B cell (primary cell): Measurements from ENCODE around the gene TRIP4. TPM values are rescaled to one million over a fixed set of nuclear protein-coding genes. Genes with fewer than 3 reads are reported as not detected.

Experiments used
- ATAC-seq: fragments of 200-7000 bp; cut with Tn5 transposase; one replicate; pipeline ENCODE4 v1.10.0; 2021; ENCODE audit warnings: low read depth, mild to moderate bottlenecking, moderate number of reproducible peaks, moderate library complexity
- CTCF ChIA-PET: fragments of 350-600 bp; sonication (Branson Sonifier 250); formaldehyde crosslinking; loops from one replicate; lab custom pipeline; 2021; ENCODE audit warnings: antibody characterized with exemption, inconsistent platforms; lab: Charles Lee
- POLR2A ChIA-PET: fragments of 350-600 bp; sonication (Branson Sonifier 250); formaldehyde crosslinking; loops from one replicate; lab custom pipeline; 2021; ENCODE audit warnings: antibody characterized with exemption; lab: Charles Lee
- DNase-seq: peaks from one replicate; pipeline ENCODE4 v3.0.0; 2013
- H2AFZ ChIP-seq: 2 replicates; pipeline ENCODE4 v1.6.1; 2012; ENCODE audit warnings: mild to moderate bottlenecking, low read depth, low read length; ENCODE audit not compliant: insufficient read depth, poor library complexity, severe bottlenecking
- H3K27ac ChIP-seq, 2 donors: 1 replicate in 1 of 2; 2 replicates in 1 of 2; pipeline ENCODE4 v1.5.1; 2012 to 2013; ENCODE audit warnings: low read length in 2 of 2, mild to moderate bottlenecking in 2 of 2, moderate library complexity in 1 of 2
- H3K27me3 ChIP-seq, 4 experiments: fragments of 200-600 bp in 1 of 4; sonication (generic) in 1 of 4; replicated peaks in 1 of 4; 1 replicate in 2 of 4; 2 replicates in 2 of 4; pipeline versions ENCODE4 v1.6.1 to v1.7.0; 2013 to 2016; ENCODE audit warnings: low read length in 3 of 4, mild to moderate bottlenecking in 2 of 4, mixed read lengths in 1 of 4, moderate library complexity in 1 of 4; ENCODE audit not compliant: insufficient read depth in 4 of 4, control insufficient read depth in 3 of 4; ENCODE audit errors: control extremely low read depth in 1 of 4
- H3K36me3 ChIP-seq, 2 experiments: replicated peaks in 1 of 2; 1 replicate in 1 of 2; 2 replicates in 1 of 2; pipeline versions ENCODE4 v1.6.1 to v1.7.1; 2013; ENCODE audit warnings: low read length in 1 of 2; ENCODE audit not compliant: insufficient read depth in 2 of 2, control insufficient read depth in 1 of 2; ENCODE audit errors: control extremely low read depth in 1 of 2, extremely low read depth in 1 of 2
- H3K4me1 ChIP-seq, 2 donors: fragments of 200-600 bp in 1 of 2; sonication (generic) in 1 of 2; 1 replicate in 1 of 2; 2 replicates in 1 of 2; pipeline versions ENCODE4 v1.5.1 to v1.6.1; 2013 to 2017; ENCODE audit warnings: low read length in 2 of 2; ENCODE audit not compliant: control insufficient read depth in 2 of 2, insufficient read depth in 2 of 2
- H3K4me2 ChIP-seq: replicated peaks from 2 replicates; pipeline ENCODE3; 2012; ENCODE audit warnings: mild to moderate bottlenecking, low read depth, low read length; ENCODE audit not compliant: poor library complexity, severe bottlenecking
- H3K4me3 ChIP-seq, 5 experiments: fragments of 200-600 bp in 1 of 5; sonication (generic) in 1 of 5; 1 replicate in 3 of 5; 2 replicates in 2 of 5; pipeline versions ENCODE4 v1.5.1 to v1.7.0; 2011 to 2016; ENCODE audit warnings: low read length in 4 of 5, mild to moderate bottlenecking in 4 of 5, low read depth in 2 of 5, control low read depth in 1 of 5, moderate library complexity in 1 of 5; ENCODE audit not compliant: insufficient read depth in 1 of 5; ENCODE audit errors: control extremely low read depth in 1 of 5, extremely low read depth in 1 of 5
- H3K79me2 ChIP-seq: fragments of 200-600 bp; sonication (generic); one replicate; pipeline ENCODE4 v1.6.0; 2016; ENCODE audit warnings: low read length; ENCODE audit not compliant: control insufficient read depth, insufficient read depth
- H3K9ac ChIP-seq: fragments of 200-600 bp; sonication (generic); 2 replicates; pipeline ENCODE4 v1.6.1; 2017; ENCODE audit warnings: mild to moderate bottlenecking, low read length, moderate library complexity
- H3K9me3 ChIP-seq, 3 donors: one replicate each; pipeline versions ENCODE4 v1.6.1 to v1.7.1; 2013; ENCODE audit warnings: low read length in 2 of 3; ENCODE audit not compliant: control insufficient read depth in 2 of 3, insufficient read depth in 1 of 3; ENCODE audit errors: control extremely low read depth in 1 of 3
- H4K20me1 ChIP-seq: 2 replicates; pipeline ENCODE4 v1.6.0; 2012; ENCODE audit warnings: mild to moderate bottlenecking, low read length; ENCODE audit not compliant: insufficient read depth, control insufficient read depth, poor library complexity, severe bottlenecking
- H3K27ac Mint-ChIP-seq: one replicate; pipeline ENCODE4 v1.8.0; 2021; ENCODE audit warnings: mixed read lengths
- H3K27me3 Mint-ChIP-seq: one replicate; pipeline ENCODE4 v1.8.0; 2021; ENCODE audit warnings: mixed read lengths
- H3K4me1 Mint-ChIP-seq: one replicate; pipeline ENCODE4 v1.8.0; 2021; ENCODE audit warnings: mixed read lengths
- H3K4me3 Mint-ChIP-seq: one replicate; pipeline ENCODE4 v1.8.0; 2021; ENCODE audit warnings: mixed read lengths
- H3K9me3 Mint-ChIP-seq: one replicate; pipeline ENCODE4 v1.8.0; 2022; ENCODE audit warnings: mixed read lengths; ENCODE audit not compliant: insufficient read depth
- CTCF ChIP-seq: fragments of 200-600 bp; IDR thresholded peaks from one replicate; pipeline ENCODE4 v1.8.0; 2022; ENCODE audit warnings: antibody characterized with exemption, mild to moderate bottlenecking
- EZH2 ChIP-seq: IDR thresholded peaks from 2 replicates; pipeline ENCODE4 v1.6.1; 2012; ENCODE audit warnings: borderline replicate concordance, low read depth, mild to moderate bottlenecking, moderate library complexity, low read length; ENCODE audit not compliant: insufficient read depth, poor library complexity, severe bottlenecking
- WGBS: methylation state at CpG from one replicate; pipeline ENCODE4 v1.1.5; 2013; ENCODE audit warnings: missing lambda C conversion rate; ENCODE audit not compliant: insufficient coverage; 5-methylcytosine and 5-hydroxymethylcytosine counted together
- intact Hi-C: fragments of 100-400 bp; cut with micrococcal nuclease; formaldehyde crosslinking; loops from one replicate; pipeline ENCODE4 v1.10.0; 2022
- polyA plus RNA-seq: library from polyadenylated mRNA; depleted of rRNA; stranded (reverse); fragments of >200 nt; gene quantifications from 2 replicates; pipeline ENCODE4 v1.2.3, GENCODE V29; 2012
- total RNA-seq, 2 donors: library from RNA; stranded (reverse); fragments of 120-200 nt in 1 of 2; gene quantifications; 1 replicate in 1 of 2; 2 replicates in 1 of 2; pipeline versions ENCODE4 v1.2.3 to v1.2.4, GENCODE V29; 2013 to 2022

Gene TRIP4
- total and polyA plus RNA-seq, 2 donors (not counting 1 experiment from before 2014, with no cell fraction given), result 13.7 to 38.2 TPM

DNA sequence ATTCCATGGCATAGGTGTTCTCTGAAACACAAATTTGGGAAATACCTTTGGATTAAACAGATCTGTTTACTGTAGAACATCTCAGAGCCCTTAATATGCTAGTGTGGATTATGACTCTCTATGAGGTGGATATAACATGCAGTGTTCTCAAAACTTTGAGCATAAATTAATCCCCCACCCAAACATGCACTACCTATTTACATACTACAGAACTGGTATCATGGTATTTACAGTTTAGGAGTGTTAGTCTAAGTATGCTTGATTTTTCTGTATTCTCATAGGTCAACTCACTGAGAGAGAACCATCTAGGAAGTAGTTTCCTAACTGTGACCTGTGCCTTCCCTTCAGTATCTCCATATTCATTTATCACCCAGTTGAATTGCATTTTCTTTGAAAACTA is 41.8 kb downstream of the TRIP4 start:
- POLR2A ChIA-PET, result no interaction called here
- Mint-ChIP-seq H3K4me3 (no peak overlapping the region), H3K27me3 (no peaks in the 10 kb centered on the region), H3K27ac (no peak overlapping the region), H3K4me1 (peaks cover 1% of the 10 kb centered on the region), H3K9me3 (no peaks in the 10 kb centered on the region)
- CTCF ChIA-PET, result interaction anchor here (0.9 kb wide), 1 partner anchor 224 kb away, joined by 3 read pairs; no protein-coding TSS in a partner anchor
- no peak for DNase-seq
- Histone ChIP-seq H3K4me3 (no peak overlapping the region), H3K27ac (no peak overlapping the region), H2AFZ (no peak overlapping the region), H3K9me3 (no peaks in the 10 kb centered on the region), H3K4me1 (no peaks in the 10 kb centered on the region), H3K27me3 (no peaks in the 10 kb centered on the region), H3K79me2 (no peaks in the 10 kb centered on the region), H4K20me1 (no peaks in the 10 kb centered on the region), H3K9ac (no peak overlapping the region), H3K36me3 (peaks cover 5 to 49% of the 10 kb centered on the region in 2 experiments), H3K4me2 (no peak overlapping the region)
- intact Hi-C loops, result loop anchor here (5.0 kb wide), 1 partner anchor 223 kb away; no protein-coding TSS in a partner anchor
- TF ChIP-seq CTCF (no peak), EZH2 (no peak)
- no peak for ATAC-seq

DNA sequence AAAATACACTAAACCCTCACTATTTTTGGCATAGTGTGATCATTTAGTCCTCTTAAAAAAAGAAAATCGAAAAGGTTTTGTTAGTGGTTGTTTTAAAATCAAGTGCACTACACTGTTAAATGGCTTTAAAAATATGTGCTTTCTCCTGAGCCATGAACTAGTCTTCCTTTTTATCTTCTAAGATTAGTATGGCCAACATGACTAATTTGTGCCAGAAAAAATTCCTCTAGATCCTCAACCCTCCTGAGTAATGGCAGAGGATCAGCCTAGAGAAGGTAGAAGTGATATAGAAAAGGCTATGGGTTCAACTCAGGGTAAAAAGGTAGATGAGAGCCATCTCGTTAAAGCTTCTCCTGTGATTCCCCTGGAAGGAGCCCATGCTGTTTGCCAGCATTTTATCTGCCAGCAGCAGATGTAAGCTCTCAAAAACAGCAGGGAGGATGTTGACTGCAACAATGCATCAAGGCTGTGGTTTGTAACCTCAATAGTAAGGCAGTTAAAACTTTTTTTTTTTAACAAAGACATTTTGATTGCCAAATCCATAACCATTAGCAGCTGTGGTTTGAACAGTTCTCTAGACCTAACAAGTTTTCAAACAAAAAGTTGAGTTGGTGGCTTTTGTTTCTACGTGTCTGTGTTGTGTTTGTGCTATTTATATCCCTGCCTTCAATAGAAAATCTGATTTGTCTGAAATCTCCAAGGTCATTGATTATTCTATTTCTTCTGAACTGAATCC is 42.5 kb downstream of the TRIP4 start:
- intact Hi-C loops, result loop anchor here (5.0 kb wide), 1 partner anchor 222 kb away; no protein-coding TSS in a partner anchor
- DNase-seq, result no peak
- Mint-ChIP-seq H3K9me3 (no peaks in the 10 kb centered on the region), H3K27me3 (no peaks in the 10 kb centered on the region), H3K4me1 (no peaks in the 10 kb centered on the region), H3K27ac (no peak overlapping the region), H3K4me3 (no peak overlapping the region)
- 0% methylated on average over 1 of the region's 3 CpGs for WGBS
- no peak for ATAC-seq
- Histone ChIP-seq H3K27me3 (no peaks in the 10 kb centered on the region), H2AFZ (no peak overlapping the region), H4K20me1 (no peaks in the 10 kb centered on the region), H3K79me2 (no peaks in the 10 kb centered on the region), H3K9ac (no peak overlapping the region), H3K4me1 (no peaks in the 10 kb centered on the region), H3K4me3 (no peak overlapping the region), H3K27ac (no peak overlapping the region), H3K36me3 (peaks cover 5 to 42% of the 10 kb centered on the region in 2 experiments), H3K4me2 (no peak overlapping the region), H3K9me3 (no peaks in the 10 kb centered on the region)
- ChIA-PET POLR2A (no interaction called here), CTCF (interaction anchor here (1.6 kb wide), 1 partner anchor 257 kb away, joined by 5 read pairs; no protein-coding TSS in a partner anchor)
- TF ChIP-seq CTCF (no peak), EZH2 (no peak)
